Measurements from ENCODE around the gene PHYHIPL. TPM values are rescaled to one million over a fixed set of nuclear protein-coding genes. Genes with fewer than 3 reads are reported as not detected.
A peak's percentile ranks its signal among the peaks of the same experiment; 100 is the strongest.

The PHYHIPL gene
- total and polyA plus RNA-seq, 4 donors = 40.1 to 251 (median 143) TPM

DNA sequence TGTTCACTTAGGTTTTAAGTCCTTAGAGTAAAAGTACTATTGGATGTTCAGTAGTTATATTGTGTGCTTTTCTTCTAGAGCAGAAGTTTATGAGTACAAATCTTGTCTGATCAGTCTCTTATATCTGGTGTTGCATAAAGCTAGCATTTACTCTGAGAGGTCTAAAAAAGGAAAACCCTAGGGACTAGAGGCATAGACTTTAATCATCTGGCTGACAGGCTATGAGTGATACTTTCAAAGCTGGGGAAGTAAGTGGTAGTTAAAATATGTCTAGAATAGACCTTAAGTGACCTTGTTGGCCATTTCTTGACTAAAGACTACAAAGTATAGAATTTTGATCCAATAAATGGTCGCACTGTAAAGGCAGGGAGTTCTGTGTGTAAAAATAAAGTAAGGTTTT is 32.9 kb upstream of the PHYHIPL start:
- Histone ChIP-seq H3K27me3 (ENCODE audit: control insufficient read depth, insufficient read depth, low read length) (no peaks in the 10 kb centered on the region), H3K9me3 (ENCODE audit: control insufficient read depth, insufficient read depth, low read length) (no peaks in the 10 kb centered on the region), H3K4me1 (ENCODE audit: control insufficient read depth, insufficient read depth, low read length) (no peaks in the 10 kb centered on the region), H3K36me3 (ENCODE audit: control insufficient read depth, insufficient read depth, low read length) (no peaks in the 10 kb centered on the region), H3K4me3 (ENCODE audit: low read depth, low read length) (no peak overlapping the region), H3K27ac (ENCODE audit: low read depth, low read length) (no peak overlapping the region)
- WGBS (ENCODE audit: insufficient coverage) = no CpG with 5 or more reads among the region's 1 CpG
- DNase-seq (ENCODE audit: low read depth in 4 of 6, low spot score in 6 of 6) = no peak

- DNase-seq (ENCODE audit: low read depth in 4 of 6, low spot score in 6 of 6) = no peak
- no CpG with 5 or more reads among the region's 2 CpGs for WGBS (ENCODE audit: insufficient coverage)
- H3K4me3 ChIP-seq (ENCODE audit: low read depth, low read length) = no peak overlapping the region
- no peaks in the 10 kb centered on the region for H3K4me1 ChIP-seq (ENCODE audit: control insufficient read depth, insufficient read depth, low read length)
- no peaks in the 10 kb centered on the region for H3K9me3 ChIP-seq (ENCODE audit: control insufficient read depth, insufficient read depth, low read length)
- H3K27me3 ChIP-seq (ENCODE audit: control insufficient read depth, insufficient read depth, low read length) = no peaks in the 10 kb centered on the region
- H3K36me3 ChIP-seq (ENCODE audit: control insufficient read depth, insufficient read depth, low read length) = no peaks in the 10 kb centered on the region
- H3K27ac ChIP-seq (ENCODE audit: low read depth, low read length) = no peak overlapping the region
Observed at GRCh38 chr10:59148701-59149100, 27.7 kb upstream of the PHYHIPL start.

DNA sequence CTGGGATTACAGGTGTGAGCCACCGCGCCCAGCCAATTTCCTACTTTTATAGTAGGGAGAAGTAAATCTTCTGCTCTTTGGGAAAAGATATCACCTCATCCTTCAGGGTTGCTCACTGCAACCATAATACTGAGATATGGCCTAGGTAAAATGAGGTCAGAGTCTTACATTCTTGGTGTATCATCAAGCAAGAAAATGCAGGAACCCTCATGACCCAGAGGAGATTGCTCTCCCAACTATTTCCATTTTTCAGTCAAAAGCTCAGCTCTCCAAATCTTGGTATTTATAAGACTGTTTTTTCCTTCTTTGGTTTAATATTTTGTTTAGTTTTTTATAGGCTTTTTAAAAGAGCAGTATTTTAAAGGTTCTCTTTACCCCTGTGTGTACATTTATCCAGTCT is 20.9 kb upstream of the PHYHIPL start:
- no peak for DNase-seq (ENCODE audit: low read depth in 4 of 6, low spot score in 6 of 6)
- H3K4me1 ChIP-seq (ENCODE audit: control insufficient read depth, insufficient read depth, low read length) = no peaks in the 10 kb centered on the region
- no peaks in the 10 kb centered on the region for H3K36me3 ChIP-seq (ENCODE audit: control insufficient read depth, insufficient read depth, low read length)
- no peaks in the 10 kb centered on the region for H3K27me3 ChIP-seq (ENCODE audit: control insufficient read depth, insufficient read depth, low read length)
- no peak overlapping the region for H3K27ac ChIP-seq (ENCODE audit: low read depth, low read length)
- no CpG with 5 or more reads among the region's 2 CpGs for WGBS (ENCODE audit: insufficient coverage)
- no peak overlapping the region for H3K4me3 ChIP-seq (ENCODE audit: low read depth, low read length)
- H3K9me3 ChIP-seq (ENCODE audit: control insufficient read depth, insufficient read depth, low read length) = no peaks in the 10 kb centered on the region

DNA sequence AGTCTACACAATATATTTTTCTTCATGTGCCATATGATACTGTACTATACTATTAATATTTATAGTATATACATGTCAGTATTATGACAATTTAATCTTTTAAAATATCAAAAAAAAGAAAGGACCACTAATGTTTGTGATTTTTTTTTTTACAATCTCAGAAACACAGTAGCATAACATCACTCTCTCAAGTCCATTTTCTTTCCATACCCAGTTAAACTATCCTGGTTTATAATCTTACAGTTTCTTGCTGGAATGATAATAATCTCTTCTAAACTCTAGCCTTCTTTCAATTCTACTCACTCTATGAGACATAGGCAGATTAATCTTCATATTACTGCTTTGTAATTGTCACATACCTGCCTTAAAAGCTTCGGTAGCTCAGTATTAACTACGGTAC is 8.9 kb upstream of the PHYHIPL start:
- H3K27me3 ChIP-seq (ENCODE audit: control insufficient read depth, insufficient read depth, low read length) = no peaks in the 10 kb centered on the region
- no CpG with 5 or more reads among the region's 2 CpGs for WGBS (ENCODE audit: insufficient coverage)
- peaks cover 5% of the 10 kb centered on the region for H3K9me3 ChIP-seq (ENCODE audit: control insufficient read depth, insufficient read depth, low read length)
- H3K4me1 ChIP-seq (ENCODE audit: control insufficient read depth, insufficient read depth, low read length) = no peaks in the 10 kb centered on the region
- H3K36me3 ChIP-seq (ENCODE audit: control insufficient read depth, insufficient read depth, low read length) = no peaks in the 10 kb centered on the region
- H3K4me3 ChIP-seq (ENCODE audit: low read depth, low read length) = no peak overlapping the region
- DNase-seq (ENCODE audit: low read depth in 4 of 6, low spot score in 6 of 6) = no peak
- no peak overlapping the region for H3K27ac ChIP-seq (ENCODE audit: low read depth, low read length)

- Histone ChIP-seq H3K4me3 (ENCODE audit: low read depth, low read length) (no peak overlapping the region), H3K9me3 (ENCODE audit: control insufficient read depth, insufficient read depth, low read length) (peaks cover 7% of the 10 kb centered on the region), H3K4me1 (ENCODE audit: control insufficient read depth, insufficient read depth, low read length) (peaks cover 9% of the 10 kb centered on the region), H3K36me3 (ENCODE audit: control insufficient read depth, insufficient read depth, low read length) (no peaks in the 10 kb centered on the region), H3K27ac (ENCODE audit: low read depth, low read length) (no peak overlapping the region), H3K27me3 (ENCODE audit: control insufficient read depth, insufficient read depth, low read length) (no peaks in the 10 kb centered on the region)
- DNase-seq (ENCODE audit: low read depth in 4 of 6, low spot score in 6 of 6) = no peak
- WGBS (ENCODE audit: insufficient coverage) = 94% methylated on average over 2 of the region's 5 CpGs
Observed at GRCh38 chr10:59172567-59172966, 3.9 kb upstream of the PHYHIPL start.

GRCh38 chr10:59173414-59173813 is 3.0 kb upstream of the PHYHIPL start:
- no peaks in the 10 kb centered on the region for H3K36me3 ChIP-seq (ENCODE audit: control insufficient read depth, insufficient read depth, low read length)
- H3K27ac ChIP-seq (ENCODE audit: low read depth, low read length) = no peak overlapping the region
- peaks cover 9% of the 10 kb centered on the region for H3K4me1 ChIP-seq (ENCODE audit: control insufficient read depth, insufficient read depth, low read length)
- H3K4me3 ChIP-seq (ENCODE audit: low read depth, low read length) = no peak overlapping the region
- DNase-seq (ENCODE audit: low read depth in 4 of 6, low spot score in 6 of 6) = no peak
- H3K27me3 ChIP-seq (ENCODE audit: control insufficient read depth, insufficient read depth, low read length) = no peaks in the 10 kb centered on the region
- peaks cover 7% of the 10 kb centered on the region for H3K9me3 ChIP-seq (ENCODE audit: control insufficient read depth, insufficient read depth, low read length)

DNA sequence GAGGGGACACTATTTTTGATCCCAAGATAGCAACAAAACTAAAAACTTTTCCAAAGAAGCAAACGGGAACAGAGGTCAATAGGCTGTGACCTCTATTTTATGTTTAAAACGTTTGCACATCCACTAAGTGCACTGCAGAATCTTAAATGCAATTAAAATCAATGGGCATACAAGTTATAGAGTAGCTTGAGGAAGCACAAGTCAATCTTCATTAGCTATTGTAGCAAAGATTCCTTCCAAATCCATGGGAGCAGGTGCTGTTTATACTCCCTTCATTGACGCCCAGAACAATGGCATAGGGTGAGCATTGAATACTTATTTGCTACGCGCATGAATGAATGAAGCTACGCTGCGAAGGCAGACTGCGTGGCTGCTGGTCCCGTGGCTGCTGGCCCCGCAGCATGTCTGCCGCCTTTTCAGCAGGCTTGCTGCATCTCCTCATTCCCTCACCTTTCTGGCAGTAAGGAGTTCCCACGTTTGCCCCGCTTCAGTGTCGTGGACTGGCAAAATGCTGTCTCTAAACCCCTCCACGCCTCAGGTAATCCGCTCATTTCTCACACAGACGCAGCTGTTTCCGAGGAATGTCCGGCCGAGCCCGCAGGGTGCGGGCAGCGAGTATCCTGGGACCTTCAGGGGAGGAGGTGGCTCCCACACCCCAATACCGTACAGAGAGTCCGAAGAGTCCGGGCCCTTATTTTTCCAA is 754 bp upstream of the PHYHIPL start:
- whole genome bisulfite sequencing (ENCODE audit: insufficient coverage) = 2% methylated on average over 24 of the region's 26 CpGs
- peaks cover 5% of the 10 kb centered on the region for H3K9me3 ChIP-seq (ENCODE audit: control insufficient read depth, insufficient read depth, low read length)
- peak overlapping the region; percentile 94 for H3K27ac ChIP-seq (ENCODE audit: low read depth, low read length)

GRCh38 chr10:59177031-59177797 is 771 bp downstream of the PHYHIPL start:
- Histone ChIP-seq H3K27ac (ENCODE audit: low read depth, low read length) (peak overlapping the region; percentile 91), H3K4me1 (ENCODE audit: control insufficient read depth, insufficient read depth, low read length) (peaks cover 11% of the 10 kb centered on the region), H3K36me3 (ENCODE audit: control insufficient read depth, insufficient read depth, low read length) (no peaks in the 10 kb centered on the region), H3K4me3 (ENCODE audit: low read depth, low read length) (peak overlapping the region; percentile 62), H3K9me3 (ENCODE audit: control insufficient read depth, insufficient read depth, low read length) (peaks cover 2% of the 10 kb centered on the region), H3K27me3 (ENCODE audit: control insufficient read depth, insufficient read depth, low read length) (no peaks in the 10 kb centered on the region)
- 1% methylated on average over 40 of the region's 41 CpGs for WGBS (ENCODE audit: insufficient coverage)
- peak in 4 of 6 donors; percentile 39 to 85 (median 68) for DNase-seq (ENCODE audit: low read depth in 4 of 6, low spot score in 6 of 6)

More for the DNA sequence above, 754 bp upstream of the PHYHIPL start:
- peak in 4 of 6 donors; percentile 39 to 92 (median 66) for DNase-seq (ENCODE audit: low read depth in 4 of 6, low spot score in 6 of 6)
- Histone ChIP-seq H3K4me3 (ENCODE audit: low read depth, low read length) (peak overlapping the region; percentile 73), H3K36me3 (ENCODE audit: control insufficient read depth, insufficient read depth, low read length) (no peaks in the 10 kb centered on the region), H3K27me3 (ENCODE audit: control insufficient read depth, insufficient read depth, low read length) (no peaks in the 10 kb centered on the region), H3K4me1 (ENCODE audit: control insufficient read depth, insufficient read depth, low read length) (peaks cover 9% of the 10 kb centered on the region)

DNA sequence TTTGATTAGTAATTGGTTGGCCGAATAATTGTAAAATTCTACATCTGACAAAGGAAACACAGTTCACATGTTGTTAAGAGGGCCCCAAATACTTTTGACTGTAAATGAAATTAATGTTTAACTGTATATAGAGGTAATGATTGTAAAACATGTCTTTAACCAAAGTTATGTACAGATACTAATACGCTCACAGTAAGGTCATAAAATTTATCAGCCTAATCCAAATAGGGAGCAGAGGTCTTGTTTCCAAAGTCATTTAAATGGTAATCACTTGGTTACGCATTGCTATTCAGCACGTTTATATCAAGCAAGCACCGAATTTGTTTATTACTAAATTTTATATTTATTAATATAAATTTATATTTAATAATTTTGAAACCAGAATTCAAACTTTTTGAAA is 1.4 kb downstream of the PHYHIPL start:
- peak overlapping the region; percentile 91 for H3K27ac ChIP-seq (ENCODE audit: low read depth, low read length)
- H3K4me3 ChIP-seq (ENCODE audit: low read depth, low read length) = peak overlapping the region; percentile 62
- peaks cover 2% of the 10 kb centered on the region for H3K9me3 ChIP-seq (ENCODE audit: control insufficient read depth, insufficient read depth, low read length)
- no CpG with 5 or more reads among the region's 5 CpGs for WGBS (ENCODE audit: insufficient coverage)
- H3K27me3 ChIP-seq (ENCODE audit: control insufficient read depth, insufficient read depth, low read length) = no peaks in the 10 kb centered on the region
- peak in 1 of 6 donors; percentile 66 for DNase-seq (ENCODE audit: low read depth in 4 of 6, low spot score in 6 of 6)
- H3K36me3 ChIP-seq (ENCODE audit: control insufficient read depth, insufficient read depth, low read length) = no peaks in the 10 kb centered on the region
- H3K4me1 ChIP-seq (ENCODE audit: control insufficient read depth, insufficient read depth, low read length) = peaks cover 13% of the 10 kb centered on the region

DNA sequence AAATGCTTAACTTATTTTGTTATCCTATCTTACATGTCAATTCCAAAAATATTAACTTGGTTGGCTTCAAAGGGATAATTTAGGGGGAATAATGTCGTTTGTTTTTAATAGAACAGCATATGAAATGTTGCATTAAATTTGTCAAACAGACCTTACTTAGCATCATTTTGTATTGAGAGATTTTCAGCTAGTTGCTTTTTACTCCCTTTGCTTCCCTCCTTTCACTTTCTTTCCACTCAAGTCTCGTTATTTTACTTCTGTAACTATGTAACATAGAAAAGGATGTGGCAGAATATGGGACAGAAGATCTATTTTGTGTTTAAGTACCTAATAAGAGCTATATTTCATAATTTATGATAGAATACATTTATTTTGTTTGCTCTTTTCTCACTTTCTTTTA is 2.6 kb downstream of the PHYHIPL start:
- Histone ChIP-seq H3K4me1 (ENCODE audit: control insufficient read depth, insufficient read depth, low read length) (peaks cover 13% of the 10 kb centered on the region), H3K27me3 (ENCODE audit: control insufficient read depth, insufficient read depth, low read length) (no peaks in the 10 kb centered on the region), H3K36me3 (ENCODE audit: control insufficient read depth, insufficient read depth, low read length) (no peaks in the 10 kb centered on the region), H3K9me3 (ENCODE audit: control insufficient read depth, insufficient read depth, low read length) (no peaks in the 10 kb centered on the region), H3K4me3 (ENCODE audit: low read depth, low read length) (peak overlapping the region; percentile 62), H3K27ac (ENCODE audit: low read depth, low read length) (peak overlapping the region; percentile 91)
- WGBS (ENCODE audit: insufficient coverage) = no CpG with 5 or more reads among the region's 2 CpGs
- peak in 2 of 6 donors; percentile 18 to 53 for DNase-seq (ENCODE audit: low read depth in 4 of 6, low spot score in 6 of 6)
